Activated T-cell treated with anti-CD3 and anti-CD28 coated beads, Interleukin-2, amount 50 U/mL, for 24 hours (primary cell): ENCODE results near the gene PSEN1.

Experiments
- DNase-seq: peaks from one replicate; pipeline ENCODE4 v3.0.0-alpha.2; 2020
- H3K27ac Mint-ChIP-seq: 2 replicates; pipeline ENCODE4 v1.8.0; 2020; ENCODE audit warnings: mild to moderate bottlenecking, mixed read lengths
- H3K27me3 Mint-ChIP-seq: 2 replicates; pipeline ENCODE4 v1.8.0; 2020; ENCODE audit warnings: mixed read lengths
- H3K36me3 Mint-ChIP-seq: 2 replicates; pipeline ENCODE4 v1.8.0; 2020; ENCODE audit warnings: low read depth, mixed read lengths
- H3K4me1 Mint-ChIP-seq: 2 replicates; pipeline ENCODE4 v1.8.0; 2020; ENCODE audit warnings: low read depth, mixed read lengths
- H3K4me3 Mint-ChIP-seq: 2 replicates; pipeline ENCODE4 v1.8.0; 2020; ENCODE audit warnings: mild to moderate bottlenecking, moderate library complexity, mixed read lengths
- H3K9me3 Mint-ChIP-seq: 2 replicates; pipeline ENCODE4 v1.8.0; 2020; ENCODE audit warnings: mixed read lengths

Gene PSEN1

DNA sequence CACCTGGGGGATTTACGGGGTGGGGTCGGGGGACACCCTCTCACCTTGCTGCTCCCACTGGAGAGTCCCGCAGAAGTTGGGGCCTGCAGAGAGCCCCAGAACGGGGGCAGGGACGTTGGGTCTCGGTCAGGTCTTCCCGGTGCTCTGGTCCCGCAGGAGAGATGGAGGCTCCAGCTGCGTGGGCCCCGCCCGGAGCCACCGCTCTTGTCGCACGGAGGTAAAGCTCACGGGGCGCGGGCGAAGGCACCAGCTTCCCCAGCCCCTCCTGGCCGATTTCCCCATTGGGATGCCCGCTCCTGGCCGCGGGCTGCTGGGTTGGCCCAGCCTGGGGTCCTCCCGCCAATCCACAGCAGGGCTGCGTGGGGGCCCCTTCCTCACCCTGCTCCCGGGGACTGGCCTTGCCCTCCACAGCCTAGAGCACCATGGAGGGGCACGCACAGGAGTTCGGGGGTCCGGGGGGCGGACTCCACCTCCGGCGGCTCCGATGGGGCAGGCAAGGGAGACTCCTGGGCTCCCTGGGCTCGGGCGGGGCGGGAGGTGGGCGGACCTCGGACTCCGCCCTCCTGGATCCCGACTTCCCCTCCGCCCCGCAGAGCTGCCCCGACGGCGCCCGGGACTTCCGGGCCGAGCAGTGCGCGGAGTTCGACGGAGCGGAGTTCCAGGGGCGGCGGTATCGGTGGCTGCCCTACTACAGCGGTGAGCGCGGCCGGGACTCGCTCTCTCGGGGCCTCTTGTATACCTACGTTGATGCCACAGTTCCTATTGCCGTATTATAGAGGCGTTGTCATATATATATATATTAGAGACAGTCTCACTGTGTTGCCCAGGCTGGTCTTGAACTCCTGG lies 109.4 kb downstream of the PSEN1 start:
- H3K27ac Mint-ChIP-seq, result no peak overlapping the region
- H3K9me3 Mint-ChIP-seq, result no peaks in the 10 kb centered on the region
- peaks cover 55% of the 10 kb centered on the region for H3K27me3 Mint-ChIP-seq
- peak overlapping the region; percentile 66 for H3K4me3 Mint-ChIP-seq
- DNase-seq, result peak; percentile 70
- H3K4me1 Mint-ChIP-seq, result peaks cover 23% of the 10 kb centered on the region
- H3K36me3 Mint-ChIP-seq, result no peaks in the 10 kb centered on the region

DNA sequence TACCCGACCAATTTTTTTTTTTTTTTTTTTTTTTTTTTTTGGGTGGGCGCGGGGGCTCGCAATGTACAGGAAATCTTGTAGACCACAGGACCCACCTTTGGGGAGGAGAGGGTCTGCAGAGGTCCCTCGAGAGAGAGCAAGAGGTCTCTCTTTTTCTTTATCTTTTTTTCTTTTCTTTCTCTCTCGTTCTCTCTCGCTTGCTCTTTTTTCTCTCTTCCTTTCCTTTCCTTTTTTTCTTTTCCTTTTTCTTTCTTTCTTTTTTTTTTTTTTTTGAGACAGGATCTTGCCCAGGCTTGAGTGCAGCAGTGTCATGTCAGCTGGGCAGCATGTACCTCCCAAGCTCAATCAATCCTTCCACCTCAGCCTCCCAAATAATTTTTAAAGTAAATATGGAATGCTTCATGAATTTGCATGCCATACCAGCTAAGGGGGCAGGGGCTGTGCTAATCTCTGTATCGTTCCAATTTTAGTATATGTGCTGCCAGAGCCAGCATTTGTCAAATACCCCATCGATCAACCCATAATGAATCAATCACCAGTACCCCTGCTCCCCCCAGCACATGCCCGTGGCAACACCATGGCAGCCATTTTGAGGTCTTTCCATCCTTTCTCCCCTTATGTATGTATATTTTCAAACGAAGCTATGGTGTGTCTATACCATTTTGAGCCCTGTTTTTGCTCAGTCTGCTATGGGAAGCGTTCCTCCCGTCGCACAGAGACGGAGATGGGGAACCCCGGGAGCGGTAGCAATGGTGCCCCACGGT lies 110.3 kb downstream of the PSEN1 start:
- peaks cover 47% of the 10 kb centered on the region for H3K27me3 Mint-ChIP-seq
- H3K27ac Mint-ChIP-seq, result peak overlapping the region; percentile 18
- H3K36me3 Mint-ChIP-seq, result no peaks in the 10 kb centered on the region
- peaks cover 23% of the 10 kb centered on the region for H3K4me1 Mint-ChIP-seq
- H3K4me3 Mint-ChIP-seq, result peak overlapping the region; percentile 66
- DNase-seq, result no peak
- H3K9me3 Mint-ChIP-seq, result no peaks in the 10 kb centered on the region

DNA sequence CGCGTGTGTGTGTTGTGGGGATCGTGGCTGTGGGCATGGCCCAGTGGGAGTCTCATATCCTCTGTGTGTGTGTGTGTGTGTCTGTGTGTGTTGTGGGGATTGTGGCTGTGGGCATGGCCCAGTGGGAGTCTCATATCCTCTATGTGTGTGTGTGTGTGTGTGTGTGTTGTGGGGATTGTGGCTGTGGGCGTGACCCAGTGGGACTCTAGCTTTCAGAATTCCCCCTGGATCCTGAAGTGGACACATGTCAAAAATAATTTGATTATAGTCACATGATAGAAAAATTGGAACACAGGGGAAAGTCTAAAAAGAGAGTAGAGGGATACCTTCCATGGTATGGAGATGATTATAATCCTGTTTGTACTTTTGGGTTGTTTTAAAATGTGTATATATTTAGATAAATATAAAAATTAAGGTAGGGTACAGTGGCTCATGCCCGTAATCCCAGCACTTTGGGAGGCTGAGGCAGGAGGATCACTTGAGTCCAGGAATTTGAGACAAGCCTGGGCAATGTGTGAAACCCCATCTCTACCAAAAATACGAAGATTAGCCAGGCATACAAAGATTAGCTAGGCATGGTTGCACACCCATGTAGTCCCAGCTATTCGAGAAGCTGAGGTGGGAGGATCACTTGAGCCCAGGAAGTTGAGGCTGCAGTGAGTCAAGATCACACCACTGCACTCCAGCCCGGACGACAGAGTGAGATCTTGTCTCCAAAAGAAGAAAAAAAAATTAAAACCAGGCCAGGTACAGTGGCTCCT lies 112.0 kb downstream of the PSEN1 start:
- H3K36me3 Mint-ChIP-seq, result no peaks in the 10 kb centered on the region
- no peak overlapping the region for H3K27ac Mint-ChIP-seq
- no peak overlapping the region for H3K4me3 Mint-ChIP-seq
- peaks cover 19% of the 10 kb centered on the region for H3K4me1 Mint-ChIP-seq
- DNase-seq, result no peak
- H3K27me3 Mint-ChIP-seq, result peaks cover 32% of the 10 kb centered on the region
- H3K9me3 Mint-ChIP-seq, result no peaks in the 10 kb centered on the region

DNA sequence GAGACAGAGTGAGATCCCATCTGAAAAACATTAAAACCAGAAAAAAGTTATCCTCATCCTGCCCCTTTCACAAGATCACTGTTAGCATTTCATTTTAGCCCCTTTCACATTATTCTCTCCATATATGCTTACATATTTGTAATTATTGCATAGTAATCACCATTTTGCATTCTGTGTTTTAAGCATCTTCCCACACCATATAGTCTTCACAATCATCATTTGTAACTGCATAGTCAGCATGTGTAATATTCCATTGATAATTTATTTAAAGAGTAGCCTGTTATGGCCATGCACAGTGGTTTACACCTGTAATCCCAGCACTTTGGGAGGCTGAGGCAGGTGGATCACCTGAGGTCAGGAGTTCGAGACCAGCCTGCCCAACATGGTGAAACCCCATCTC lies 112.8 kb downstream of the PSEN1 start:
- Mint-ChIP-seq H3K36me3 (no peaks in the 10 kb centered on the region), H3K4me3 (no peak overlapping the region), H3K27me3 (peaks cover 25% of the 10 kb centered on the region), H3K9me3 (no peaks in the 10 kb centered on the region), H3K27ac (no peak overlapping the region), H3K4me1 (peaks cover 15% of the 10 kb centered on the region)
- DNase-seq, result no peak

DNA sequence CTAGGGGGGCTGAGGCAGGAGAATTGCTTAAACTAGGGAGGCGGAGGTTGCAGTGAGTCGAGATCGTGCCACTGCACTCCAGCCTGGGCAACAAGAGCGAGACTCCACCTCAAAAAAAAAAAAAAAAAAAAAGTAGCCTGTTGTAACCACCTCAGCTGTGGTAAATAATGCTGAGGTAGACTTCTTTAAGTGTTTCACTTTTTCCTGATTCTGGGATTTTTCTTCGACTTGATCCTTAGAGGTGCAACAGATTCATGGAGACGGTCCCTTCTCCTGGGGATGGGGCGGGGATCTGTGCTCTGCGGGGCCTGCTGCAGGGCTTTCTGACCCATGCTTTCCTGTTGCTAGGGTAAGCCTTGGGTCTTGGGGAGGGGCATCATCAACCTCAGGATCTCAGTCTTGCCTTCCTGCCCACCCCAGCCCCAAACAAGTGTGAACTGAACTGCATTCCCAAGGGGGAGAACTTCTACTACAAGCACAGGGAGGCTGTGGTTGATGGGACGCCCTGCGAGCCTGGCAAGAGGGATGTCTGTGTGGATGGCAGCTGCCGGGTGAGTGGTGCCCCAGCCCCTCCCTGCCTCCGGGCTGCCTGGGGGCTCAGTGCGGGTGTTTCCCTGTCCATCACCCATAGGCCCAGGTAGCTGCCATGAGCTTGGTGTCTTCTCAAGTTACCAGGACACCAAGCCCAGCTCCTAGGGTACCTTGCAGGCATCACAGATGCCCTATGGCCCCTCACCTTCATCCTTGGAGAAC lies 113.4 kb downstream of the PSEN1 start:
- no peak overlapping the region for H3K27ac Mint-ChIP-seq
- H3K4me3 Mint-ChIP-seq, result no peak overlapping the region
- peaks cover 19% of the 10 kb centered on the region for H3K27me3 Mint-ChIP-seq
- no peak for DNase-seq
- no peaks in the 10 kb centered on the region for H3K36me3 Mint-ChIP-seq
- no peaks in the 10 kb centered on the region for H3K9me3 Mint-ChIP-seq
- H3K4me1 Mint-ChIP-seq, result peaks cover 15% of the 10 kb centered on the region

DNA sequence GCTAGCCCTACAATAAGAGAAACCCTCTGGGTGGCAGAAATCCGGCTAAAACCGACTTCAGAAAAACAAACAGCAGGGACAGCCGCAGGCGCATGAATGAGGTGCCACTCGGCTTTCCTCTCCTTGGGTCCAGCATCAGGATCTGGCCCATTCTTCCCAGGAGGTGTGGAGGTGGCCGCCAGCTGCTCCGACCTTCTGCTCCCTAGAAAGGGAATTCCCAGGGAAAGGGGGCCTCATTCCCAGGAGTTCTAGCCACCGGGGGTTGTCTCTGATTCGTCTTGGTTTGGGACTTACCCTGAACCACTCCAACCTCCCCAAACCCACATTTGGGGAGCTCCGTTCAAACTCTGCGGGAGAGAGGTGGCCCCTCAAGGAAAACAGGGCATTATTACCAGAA lies 114.0 kb downstream of the PSEN1 start:
- no peaks in the 10 kb centered on the region for H3K9me3 Mint-ChIP-seq
- no peaks in the 10 kb centered on the region for H3K36me3 Mint-ChIP-seq
- no peak overlapping the region for H3K27ac Mint-ChIP-seq
- peaks cover 12% of the 10 kb centered on the region for H3K4me1 Mint-ChIP-seq
- no peak for DNase-seq
- H3K4me3 Mint-ChIP-seq, result no peak overlapping the region
- peaks cover 13% of the 10 kb centered on the region for H3K27me3 Mint-ChIP-seq

DNA sequence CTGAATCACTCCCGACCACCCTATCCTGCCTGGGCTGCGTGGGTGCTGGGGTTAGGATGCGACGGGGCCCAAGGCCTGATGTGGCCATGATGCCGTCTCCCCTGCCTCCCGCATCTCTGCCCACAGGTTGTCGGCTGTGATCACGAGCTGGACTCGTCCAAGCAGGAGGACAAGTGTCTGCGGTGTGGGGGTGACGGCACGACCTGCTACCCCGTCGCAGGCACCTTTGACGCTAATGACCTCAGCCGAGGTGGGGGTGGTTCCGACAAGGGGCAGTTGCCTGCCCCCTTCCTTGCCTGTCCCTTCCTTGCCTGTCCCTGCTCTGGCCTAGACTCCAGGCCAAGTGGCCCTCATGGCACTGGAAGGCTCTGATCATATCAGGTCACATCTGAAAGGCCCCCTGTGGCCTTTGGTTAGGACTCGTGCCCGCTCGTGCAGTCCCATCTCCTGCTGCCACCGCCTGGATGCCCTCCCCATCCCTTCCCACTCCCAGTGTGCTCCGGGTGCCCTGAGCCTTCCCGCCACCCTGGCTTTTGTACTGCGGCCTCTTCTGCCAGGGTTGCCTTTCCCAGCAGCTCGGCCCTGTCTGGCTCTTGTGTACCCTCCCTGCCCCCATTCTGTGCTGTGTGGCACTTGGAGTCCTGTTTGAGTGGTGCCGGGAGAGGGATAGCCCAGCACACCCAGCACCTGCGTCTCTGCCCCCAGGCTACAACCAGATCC lies 114.6 kb downstream of the PSEN1 start:
- Mint-ChIP-seq H3K4me3 (no peak overlapping the region), H3K9me3 (no peaks in the 10 kb centered on the region), H3K36me3 (no peaks in the 10 kb centered on the region), H3K4me1 (peaks cover 12% of the 10 kb centered on the region), H3K27ac (no peak overlapping the region), H3K27me3 (peaks cover 12% of the 10 kb centered on the region)
- no peak for DNase-seq

DNA sequence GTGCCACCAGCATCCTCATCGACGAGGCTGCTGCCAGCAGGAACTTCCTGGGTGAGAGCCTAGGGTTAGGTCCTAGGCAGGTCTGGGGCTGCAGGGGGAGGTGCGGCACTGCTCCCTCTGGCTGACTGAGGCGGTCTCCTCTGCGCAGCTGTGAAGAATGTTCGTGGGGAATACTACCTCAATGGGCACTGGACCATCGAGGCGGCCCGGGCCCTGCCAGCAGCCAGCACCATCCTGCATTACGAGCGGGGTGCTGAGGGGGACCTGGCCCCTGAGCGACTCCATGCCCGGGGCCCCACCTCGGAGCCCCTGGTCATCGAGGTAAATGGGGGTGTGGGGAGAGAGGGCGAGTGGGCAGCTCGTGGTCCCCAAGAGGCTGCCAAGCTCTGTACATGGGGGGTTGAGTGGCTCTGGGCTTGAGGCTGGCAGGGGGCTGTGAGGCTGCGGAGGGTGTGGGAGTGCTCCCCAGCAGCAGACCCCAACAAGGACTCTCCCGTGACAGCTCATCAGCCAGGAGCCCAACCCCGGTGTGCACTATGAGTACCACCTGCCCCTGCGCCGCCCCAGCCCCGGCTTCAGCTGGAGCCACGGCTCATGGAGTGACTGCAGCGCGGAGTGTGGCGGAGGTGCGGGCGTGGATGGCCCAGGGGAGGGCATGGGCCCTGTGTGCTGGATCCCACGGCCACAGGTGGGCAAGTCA lies 115.4 kb downstream of the PSEN1 start:
- no peak overlapping the region for H3K4me3 Mint-ChIP-seq
- H3K27ac Mint-ChIP-seq, result no peak overlapping the region
- H3K4me1 Mint-ChIP-seq, result peaks cover 9% of the 10 kb centered on the region
- no peaks in the 10 kb centered on the region for H3K9me3 Mint-ChIP-seq
- H3K36me3 Mint-ChIP-seq, result no peaks in the 10 kb centered on the region
- DNase-seq, result no peak
- H3K27me3 Mint-ChIP-seq, result peaks cover 9% of the 10 kb centered on the region

DNA sequence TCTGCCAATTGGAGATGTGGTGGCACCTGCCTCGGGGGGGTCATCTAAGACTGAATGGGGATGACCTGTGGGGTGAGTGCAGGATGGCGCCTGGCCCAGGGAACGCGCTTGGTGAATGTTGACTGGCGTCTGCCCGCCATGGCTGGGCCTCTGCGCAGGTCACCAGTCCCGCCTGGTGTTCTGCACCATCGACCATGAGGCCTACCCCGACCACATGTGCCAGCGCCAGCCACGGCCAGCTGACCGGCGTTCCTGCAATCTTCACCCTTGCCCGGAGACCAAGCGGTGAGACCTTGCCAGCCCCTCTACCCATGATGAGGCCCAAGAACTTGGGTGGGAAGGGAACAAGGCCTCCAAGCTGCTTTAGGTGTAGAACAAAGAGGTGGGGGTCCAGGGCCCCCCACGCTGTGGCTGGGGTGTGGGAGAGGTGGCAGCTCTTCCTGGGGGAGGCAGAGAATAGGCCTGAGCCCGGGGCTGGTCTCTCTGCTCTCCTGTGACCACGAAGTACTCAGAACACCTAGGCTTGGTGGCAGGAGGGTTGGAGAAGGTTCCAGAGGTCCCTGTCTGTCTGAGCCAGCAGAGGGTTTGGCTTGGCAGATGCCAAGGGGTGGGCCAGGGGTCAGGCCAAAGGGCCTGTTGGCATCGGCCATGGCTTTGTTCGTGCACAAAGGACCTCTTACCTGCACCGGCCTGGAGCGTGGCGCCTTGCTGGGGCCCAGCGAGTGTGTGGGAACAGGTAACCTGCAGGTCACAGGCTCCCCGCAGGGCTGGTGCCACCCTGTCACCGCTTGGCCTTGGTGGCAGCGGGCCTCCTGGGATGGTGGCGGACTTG lies 116.4 kb downstream of the PSEN1 start:
- no peaks in the 10 kb centered on the region for H3K27me3 Mint-ChIP-seq
- no peaks in the 10 kb centered on the region for H3K9me3 Mint-ChIP-seq
- peaks cover 1% of the 10 kb centered on the region for H3K4me1 Mint-ChIP-seq
- no peak for DNase-seq
- H3K4me3 Mint-ChIP-seq, result no peak overlapping the region
- no peak overlapping the region for H3K27ac Mint-ChIP-seq
- H3K36me3 Mint-ChIP-seq, result no peaks in the 10 kb centered on the region

DNA sequence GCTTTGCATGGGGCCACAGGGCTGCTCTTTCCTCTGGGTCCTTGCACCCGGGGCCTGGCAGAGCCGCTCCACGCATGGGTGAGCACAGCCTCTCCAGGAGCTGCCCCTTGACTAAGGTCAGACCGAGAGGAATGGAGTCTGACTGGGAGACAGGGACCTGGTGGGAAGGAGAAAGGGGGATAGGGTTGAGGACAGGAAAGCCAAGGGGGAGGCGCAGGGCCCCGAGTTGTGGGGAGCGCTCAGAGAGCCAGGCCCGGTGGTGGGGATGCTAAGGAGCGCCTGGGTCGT lies 117.0 kb downstream of the PSEN1 start:
- Mint-ChIP-seq H3K27ac (no peak overlapping the region), H3K36me3 (no peaks in the 10 kb centered on the region), H3K4me1 (peaks cover 5% of the 10 kb centered on the region), H3K4me3 (no peak overlapping the region), H3K27me3 (no peaks in the 10 kb centered on the region), H3K9me3 (no peaks in the 10 kb centered on the region)
- no peak for DNase-seq

DNA sequence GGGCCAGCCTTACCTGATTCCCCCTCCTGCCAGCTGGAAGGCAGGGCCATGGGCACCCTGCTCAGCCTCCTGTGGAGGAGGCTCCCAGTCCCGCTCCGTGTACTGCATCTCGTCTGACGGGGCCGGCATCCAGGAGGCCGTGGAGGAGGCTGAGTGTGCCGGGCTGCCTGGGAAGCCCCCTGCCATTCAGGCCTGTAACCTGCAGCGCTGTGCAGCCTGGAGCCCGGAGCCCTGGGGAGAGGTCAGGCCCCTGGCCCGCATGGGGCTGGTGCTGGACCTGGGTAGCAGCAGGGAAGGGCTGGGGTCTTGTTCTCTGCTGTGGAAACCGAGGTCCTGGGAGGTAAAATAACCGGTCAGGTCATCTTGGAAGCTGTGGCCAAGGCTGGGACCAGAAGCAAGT lies 117.4 kb downstream of the PSEN1 start:
- Mint-ChIP-seq H3K36me3 (no peaks in the 10 kb centered on the region), H3K27ac (no peak overlapping the region), H3K4me1 (peaks cover 6% of the 10 kb centered on the region), H3K4me3 (no peak overlapping the region), H3K9me3 (no peaks in the 10 kb centered on the region), H3K27me3 (no peaks in the 10 kb centered on the region)
- DNase-seq, result no peak

DNA sequence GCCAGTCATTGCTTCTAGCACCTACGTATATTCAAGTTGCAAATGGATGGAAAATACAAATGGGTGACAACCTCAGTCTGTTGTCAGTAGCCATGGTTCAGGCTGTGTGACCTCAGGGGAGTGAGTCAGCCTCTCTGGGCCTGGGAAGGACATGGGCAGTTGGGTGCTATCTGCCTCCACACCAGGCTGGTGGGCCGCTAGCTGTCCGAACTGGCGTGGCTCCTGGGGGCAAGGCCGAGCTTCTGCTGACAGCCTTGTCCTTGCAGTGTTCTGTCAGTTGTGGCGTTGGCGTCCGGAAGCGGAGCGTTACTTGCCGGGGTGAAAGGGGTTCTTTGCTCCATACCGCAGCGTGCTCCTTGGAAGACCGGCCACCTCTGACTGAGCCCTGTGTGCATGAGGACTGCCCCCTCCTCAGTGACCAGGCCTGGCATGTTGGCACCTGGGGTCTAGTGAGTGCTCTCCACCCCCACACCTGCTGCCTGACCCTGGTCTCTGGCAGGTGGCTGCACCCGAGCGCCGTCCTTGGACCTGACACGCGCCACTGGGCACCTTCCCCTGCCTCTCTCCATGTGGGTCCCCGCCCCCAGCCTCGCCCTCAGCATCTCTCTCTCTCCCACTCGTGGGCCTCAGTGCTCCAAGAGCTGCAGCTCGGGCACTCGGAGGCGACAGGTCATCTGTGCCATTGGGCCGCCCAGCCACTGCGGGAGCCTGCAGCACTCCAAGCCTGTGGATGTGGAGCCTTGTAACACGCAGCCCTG lies 118.1 kb downstream of the PSEN1 start:
- no peak overlapping the region for H3K4me3 Mint-ChIP-seq
- H3K9me3 Mint-ChIP-seq, result no peaks in the 10 kb centered on the region
- H3K27ac Mint-ChIP-seq, result no peak overlapping the region
- peaks cover 5% of the 10 kb centered on the region for H3K4me1 Mint-ChIP-seq
- H3K36me3 Mint-ChIP-seq, result no peaks in the 10 kb centered on the region
- H3K27me3 Mint-ChIP-seq, result no peaks in the 10 kb centered on the region
- DNase-seq, result no peak
